ENCODE results near the gene SPACDR.
"Not testable (repeated sequence)": the region's sequence is repeated elsewhere in the genome, so short reads cannot be mapped to it uniquely, and the experiment has no call there.

Gene SPACDR

DNA sequence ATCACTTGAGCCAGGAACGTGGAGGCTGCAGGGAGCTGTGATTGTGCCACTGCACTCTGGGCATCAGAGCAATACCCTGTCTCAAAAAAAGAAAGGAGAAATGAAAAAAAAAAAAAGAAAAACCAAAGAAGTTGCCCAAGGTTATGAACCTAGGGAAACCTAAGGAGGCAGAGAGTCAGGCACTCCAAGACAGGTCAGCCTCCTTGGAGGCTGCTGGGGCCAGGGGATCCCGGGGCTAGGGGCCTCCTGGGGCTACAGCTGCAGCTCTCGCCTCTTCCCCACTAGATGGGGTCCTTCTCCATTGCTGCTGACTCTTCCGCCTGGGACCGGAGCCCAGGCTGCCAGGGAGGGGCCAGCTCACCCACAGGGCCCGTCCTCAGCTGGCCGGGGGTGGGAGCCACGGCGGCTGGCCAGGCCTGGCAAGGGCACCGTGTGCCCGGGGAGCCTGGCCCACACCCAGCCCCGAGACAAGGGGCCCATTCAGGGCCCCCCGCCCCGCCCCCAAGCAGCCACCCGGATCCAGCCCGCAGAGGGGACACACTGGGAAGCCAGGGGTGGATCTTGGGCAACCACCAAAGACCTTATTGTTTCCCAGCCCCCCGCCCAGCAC lies 1.7 kb upstream of the SPACDR start:
- no peak for DNase-seq (ENCODE audit: low read depth)

DNA sequence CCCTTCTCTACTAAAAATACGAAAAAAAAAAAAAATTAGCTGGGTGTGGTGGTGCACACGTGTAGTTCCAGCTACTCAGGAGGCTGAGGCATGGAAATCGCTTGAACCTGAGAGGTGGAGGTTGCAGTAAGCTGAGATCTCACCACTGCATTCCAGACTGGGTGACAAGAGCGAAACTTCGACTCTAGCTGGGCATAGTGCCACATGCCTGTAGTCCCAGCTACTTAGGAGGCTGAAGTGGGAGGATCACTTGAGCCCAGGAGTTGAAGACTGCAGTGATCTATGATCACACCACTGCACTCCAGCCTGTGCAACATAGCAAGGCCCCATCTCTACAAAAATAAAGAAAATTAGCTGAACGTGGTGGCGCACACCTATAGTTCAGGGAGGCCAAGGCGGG lies 1.2 kb upstream of the SPACDR start:
- DNase-seq (ENCODE audit: low read depth): no peak

DNA sequence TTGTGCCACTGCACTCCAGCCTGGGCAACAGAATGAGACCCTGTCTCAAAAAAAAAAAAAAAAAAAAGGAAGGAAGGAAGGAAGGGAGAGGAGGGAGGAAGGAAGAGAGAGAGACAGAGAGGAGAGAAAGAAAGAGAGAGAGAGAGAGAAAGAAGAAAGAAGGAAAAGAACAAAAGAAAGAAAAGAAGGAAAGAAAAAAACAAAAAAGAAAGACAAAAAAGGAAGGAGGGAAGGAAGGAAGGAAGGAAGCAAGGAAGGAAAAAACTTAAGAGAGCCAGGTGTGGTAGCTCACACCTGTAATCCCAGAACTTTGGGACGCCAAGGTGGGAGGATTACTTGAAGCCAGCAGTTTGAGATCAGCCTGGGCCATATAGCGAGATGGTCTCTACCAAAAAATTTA lies 731 bp upstream of the SPACDR start:
- DNase-seq (ENCODE audit: low read depth): no peak

DNA sequence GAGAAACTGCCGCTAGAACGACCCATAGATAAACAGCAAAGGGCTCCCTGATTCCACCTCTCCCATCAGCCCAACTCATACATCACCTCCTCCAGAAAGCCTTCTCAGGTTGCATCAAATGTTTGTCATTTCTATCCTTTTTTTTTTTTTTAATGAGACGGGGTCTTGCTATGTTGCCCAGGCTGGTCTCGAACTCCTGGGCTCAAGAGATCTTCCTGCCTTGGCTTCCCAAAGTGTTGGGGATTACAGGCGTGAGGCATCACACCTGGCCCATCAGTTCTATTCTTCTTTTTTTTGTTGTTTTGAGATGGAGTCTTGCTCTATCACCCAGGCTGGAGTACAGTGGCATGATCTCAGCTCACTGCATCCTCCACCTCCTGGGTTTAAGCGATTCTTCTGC lies 7.0 kb downstream of the SPACDR start:
- no peak for DNase-seq (ENCODE audit: low read depth)

DNA sequence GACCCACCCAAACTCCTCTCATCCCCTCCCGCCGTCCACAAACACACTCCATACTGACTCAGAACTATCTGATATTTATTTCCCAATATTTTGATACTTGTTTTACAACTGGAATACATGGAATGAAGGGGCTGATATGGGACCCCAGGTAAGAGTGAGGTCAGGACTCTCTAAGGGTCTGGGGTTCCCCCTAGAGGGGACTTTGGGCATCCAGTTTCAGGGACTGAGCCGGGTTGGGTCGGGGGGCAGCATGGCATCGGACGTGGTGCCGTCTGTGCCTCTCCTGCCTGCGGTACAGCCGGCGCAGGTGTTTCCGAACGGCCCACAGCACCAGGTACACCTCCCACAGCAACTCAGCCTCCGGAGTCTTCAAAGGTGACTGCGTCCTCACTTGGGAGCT lies 7.5 kb downstream of the SPACDR start:
- DNase-seq (ENCODE audit: low read depth): no peak

DNA sequence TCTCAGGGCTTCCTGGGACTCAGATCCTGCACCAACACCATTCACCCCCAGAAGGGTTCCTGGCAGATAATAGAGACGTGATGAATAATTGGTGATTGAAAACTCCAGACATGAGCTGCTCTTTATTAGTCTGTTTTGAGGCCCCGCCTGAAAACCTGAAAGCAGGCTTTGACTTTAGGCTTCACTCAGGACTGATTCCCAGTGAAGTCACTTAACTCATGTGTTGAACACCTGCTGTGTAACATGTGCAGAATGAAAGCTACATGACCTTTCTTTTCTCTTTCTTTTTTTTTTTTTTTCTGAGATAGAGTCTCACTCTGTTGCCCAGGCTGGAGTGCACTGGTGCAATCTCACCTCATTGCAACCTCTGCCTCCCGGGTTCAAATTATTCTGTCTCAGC lies 8.9 kb downstream of the SPACDR start:
- DNase-seq (ENCODE audit: low read depth): no peak

DNA sequence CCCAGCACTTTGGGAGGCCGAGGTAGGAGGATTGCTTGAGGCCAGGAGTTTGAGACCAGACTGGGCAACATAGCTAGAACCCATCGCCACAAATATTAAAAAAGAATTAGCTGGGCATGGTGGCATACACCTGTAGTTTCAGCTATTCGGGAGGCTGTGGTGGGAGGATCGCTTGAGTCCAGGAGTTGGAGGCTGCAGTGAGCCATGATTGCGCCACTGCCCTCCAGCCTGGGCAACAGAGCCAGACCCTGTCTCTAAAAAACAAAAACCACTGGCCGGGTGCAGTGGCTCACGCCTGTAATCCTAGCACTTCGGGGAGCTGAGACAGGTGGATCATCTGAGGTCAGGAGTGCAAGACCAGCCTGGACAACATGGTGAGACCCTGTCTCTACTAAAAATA lies 10.2 kb downstream of the SPACDR start:
- not testable (repeated sequence) for DNase-seq (ENCODE audit: low read depth)

DNA sequence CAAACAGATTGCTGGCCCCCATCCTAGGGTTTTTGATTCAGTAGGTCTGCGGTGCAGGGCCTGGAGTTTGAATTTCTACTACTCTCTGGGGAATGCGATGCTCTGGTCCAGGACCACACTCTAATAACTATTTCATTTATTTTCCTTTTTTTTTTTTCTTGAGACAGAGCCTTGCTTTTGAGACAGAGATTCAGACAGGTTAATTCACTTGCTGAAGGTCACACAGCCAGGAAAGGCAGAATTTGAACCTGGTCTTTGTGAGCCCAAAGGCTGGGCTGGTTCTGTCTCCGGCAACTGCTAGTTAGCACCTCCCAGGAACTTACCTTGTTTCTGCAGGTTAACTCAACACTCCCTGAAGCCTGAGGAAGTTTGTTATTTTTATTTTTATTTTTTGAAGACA lies 11.5 kb downstream of the SPACDR start:
- no peak for DNase-seq (ENCODE audit: low read depth)

DNA sequence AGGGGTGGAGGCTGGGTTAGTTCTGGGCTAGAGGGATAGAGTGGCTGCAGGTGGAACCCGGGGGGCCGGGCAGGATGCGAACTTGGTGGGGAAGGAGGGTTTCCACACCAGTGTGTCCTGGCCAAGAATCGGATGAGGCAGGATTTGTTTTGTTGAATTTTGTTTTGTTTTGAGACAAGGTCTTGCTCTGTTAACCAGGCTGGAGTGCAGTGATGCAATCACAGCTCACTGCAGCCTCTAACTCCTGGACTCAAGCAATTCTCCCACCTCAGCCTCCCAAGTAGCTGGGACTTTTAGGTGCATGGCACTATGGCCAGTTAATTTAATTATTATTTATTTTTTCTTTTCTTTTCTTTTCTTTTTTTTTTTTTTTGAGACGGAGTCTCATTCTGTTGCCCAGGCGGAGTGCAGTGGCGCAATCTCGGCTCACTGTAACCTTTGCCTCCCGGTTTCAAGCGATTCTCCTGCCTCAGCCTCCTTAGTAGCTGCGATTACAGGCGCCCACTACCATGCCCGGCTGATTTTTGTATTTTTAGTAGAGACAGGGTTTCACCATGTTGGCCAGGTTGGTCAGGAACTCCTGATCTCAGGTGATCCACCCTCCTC lies 14.8 kb downstream of the SPACDR start:
- DNase-seq (ENCODE audit: low read depth): no peak

DNA sequence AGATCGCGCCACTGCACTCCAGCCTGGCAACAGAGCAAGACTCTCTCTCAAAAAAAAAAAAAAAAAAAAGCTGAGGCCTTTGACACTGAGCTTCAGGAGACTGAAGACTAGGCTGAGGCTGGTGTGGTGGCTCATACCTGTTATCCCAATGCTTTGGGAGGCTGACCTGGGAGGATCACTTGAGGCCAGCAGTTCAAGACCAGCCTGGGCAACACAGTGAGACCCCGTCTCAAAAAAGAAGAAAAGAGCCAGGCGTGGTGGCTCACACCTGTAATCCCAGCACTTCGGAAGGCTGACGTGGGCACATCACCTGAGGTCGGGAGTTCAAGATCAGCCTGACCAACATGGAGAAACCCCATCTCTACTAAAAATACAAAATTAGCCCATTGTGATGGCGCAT lies 16.7 kb downstream of the SPACDR start:
- not testable (repeated sequence) for DNase-seq (ENCODE audit: low read depth)

DNA sequence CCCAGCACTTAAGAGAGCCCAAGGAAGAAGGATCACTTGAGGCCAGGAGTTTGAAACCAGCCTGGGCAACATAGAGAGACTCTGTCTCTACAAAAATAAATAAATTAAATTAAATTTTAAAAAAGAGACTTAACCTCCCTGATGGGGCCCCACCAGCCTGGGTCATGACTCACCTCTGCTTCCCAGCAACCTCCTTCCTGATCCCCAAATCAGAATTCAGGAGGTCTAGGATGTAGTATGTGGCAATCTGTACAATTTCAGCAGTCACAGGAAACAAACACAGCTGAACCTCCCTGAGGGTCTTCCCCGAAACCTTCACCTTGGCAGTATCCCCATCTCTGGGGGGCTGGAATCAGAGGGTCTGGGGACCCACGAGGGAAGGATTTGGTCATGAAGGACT lies 18.0 kb downstream of the SPACDR start:
- no peak for DNase-seq (ENCODE audit: low read depth)

DNA sequence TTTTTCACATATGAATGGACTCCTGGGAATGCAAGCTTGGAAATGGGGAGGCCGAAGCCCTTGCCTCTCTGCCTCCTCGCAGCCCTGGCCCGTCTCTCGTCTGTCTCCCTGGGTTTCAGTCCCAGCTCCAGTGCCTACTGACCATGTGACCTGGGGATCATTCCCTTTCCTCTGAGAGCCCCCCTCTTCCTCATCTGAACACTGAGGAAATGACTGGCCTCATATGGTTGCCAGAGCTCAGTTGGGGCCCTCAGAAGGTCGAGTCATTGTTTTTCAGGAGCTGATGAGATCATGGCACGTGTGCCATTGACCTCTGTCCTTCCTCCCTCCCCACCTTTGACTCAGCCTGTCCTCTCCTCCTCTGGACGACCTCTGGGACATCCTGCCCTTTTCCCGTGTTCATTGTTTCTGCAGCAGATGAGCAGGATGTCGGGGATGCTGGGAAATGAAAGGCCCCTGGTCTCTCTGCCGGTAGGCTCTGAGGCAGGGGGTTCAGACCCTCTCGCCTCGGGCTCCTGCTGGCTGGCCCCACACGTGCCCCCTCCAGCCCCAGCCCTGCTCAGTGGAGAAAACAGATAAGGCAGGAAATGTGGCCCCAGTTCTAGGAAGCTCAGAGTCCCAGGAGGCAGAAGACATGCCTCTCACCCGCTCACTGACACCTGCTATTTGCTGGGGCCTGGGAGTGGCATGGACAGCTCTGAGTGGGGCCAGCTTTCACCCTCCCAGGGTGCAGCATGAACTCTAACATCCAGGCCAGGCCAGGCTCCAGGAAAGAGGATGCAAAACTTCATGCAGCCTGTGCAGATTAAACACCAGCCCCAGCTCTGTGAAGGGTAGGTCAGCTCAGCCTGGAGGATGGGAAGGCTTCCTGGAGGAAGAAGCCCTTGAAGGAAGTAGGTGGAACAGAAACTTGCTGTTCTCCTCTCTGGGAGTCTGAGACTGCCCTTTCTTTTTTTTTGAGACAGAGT lies 19.5 kb downstream of the SPACDR start:
- DNase-seq (ENCODE audit: low read depth): no peak

DNA sequence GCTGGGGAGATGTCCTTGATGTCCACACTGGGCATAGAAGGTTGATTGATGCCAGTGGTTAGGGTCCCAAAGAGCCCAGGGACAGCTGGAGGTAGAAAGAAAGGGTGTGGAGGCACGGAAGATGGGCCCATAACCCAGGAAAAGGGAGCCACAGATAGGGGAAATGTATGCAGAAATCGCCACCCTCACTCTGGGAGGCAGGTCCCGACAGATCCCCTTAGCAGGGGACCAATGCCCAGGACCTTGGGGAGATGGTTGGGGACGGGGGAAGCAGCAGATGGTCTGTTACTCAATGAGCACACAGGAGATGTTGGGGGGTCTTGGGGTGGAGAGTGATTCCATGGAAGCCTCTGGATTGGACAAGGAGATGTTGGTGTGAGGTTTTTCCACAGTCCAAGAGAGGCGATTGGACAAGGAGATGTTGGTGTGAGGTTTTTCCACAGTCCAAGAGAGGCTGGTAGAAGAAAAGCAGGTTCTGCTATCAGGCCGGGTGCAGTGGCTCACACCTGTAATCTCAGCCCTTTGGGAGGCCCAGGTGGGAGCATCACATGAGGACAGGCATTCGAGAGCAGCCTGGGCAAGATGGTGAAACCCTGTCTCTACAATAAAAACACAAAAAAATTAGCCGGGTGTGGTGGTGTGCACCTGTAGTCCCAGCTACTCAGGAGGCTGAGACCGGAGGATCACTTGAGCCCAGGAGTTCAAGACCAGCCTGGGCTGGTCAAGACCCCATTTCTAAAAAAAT lies 20.8 kb downstream of the SPACDR start:
- no peak for DNase-seq (ENCODE audit: low read depth)

DNA sequence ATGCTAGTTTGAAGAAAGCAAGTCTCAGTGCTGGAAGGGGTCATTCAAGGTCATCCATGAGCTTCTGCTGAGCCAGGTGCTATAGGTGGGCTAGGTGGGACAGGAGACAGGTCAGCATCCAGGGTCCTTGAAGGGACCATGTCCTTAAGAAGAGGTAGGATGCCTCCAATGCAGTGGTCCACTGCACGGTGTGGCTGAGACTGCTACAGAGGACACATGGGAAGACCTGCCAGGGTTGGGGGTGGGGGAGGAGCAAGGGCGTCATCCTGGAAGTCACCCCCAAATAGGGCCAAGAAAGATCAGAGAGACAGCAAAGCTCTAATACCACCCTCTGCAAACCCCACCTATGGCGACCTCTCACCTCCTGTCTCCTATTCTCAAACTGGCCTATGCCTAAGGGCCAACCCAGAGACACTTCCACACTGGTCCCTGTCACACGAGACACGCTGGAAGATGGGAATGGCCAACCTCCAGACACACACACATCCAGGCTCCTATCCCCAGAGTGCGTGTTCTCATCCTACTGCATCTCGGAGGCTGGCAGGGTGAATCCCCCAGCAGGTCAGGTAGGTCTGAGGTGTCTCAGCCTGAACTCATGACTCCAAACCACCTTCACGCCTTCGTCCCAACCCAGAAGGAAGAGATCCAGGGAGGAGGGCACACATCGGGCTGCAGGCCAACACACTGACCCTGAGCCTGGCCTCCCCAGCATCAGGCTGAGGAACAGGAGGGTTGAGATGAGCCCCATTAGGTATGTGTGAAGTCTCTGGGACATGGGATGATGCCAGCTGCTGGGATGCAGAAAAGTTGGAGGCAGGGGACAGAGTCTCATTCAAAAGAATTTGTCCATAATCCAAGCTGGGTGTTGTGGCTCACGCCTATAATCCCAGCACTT lies 22.2 kb downstream of the SPACDR start:
- no peak for DNase-seq (ENCODE audit: low read depth)

DNA sequence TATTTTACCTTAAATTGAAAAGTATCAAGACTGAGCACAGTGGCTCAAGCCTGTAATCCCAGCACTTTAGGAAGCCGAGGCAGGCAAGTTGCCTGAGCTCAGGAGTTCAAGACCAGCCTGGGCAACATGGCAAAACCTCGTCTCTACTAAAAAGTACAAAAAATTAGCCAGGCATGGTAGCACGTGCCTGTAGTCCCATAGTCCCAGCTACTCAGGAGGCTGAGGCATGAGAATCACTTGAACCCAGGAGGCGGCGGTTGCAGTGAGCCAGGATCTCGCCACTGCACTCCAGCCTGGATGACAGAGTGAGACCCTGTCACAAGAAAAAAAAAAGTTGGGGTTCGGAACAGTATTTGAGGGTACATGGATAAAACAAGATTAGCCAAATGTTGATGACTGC lies 24.8 kb downstream of the SPACDR start:
- DNase-seq (ENCODE audit: low read depth): not testable (repeated sequence)

DNA sequence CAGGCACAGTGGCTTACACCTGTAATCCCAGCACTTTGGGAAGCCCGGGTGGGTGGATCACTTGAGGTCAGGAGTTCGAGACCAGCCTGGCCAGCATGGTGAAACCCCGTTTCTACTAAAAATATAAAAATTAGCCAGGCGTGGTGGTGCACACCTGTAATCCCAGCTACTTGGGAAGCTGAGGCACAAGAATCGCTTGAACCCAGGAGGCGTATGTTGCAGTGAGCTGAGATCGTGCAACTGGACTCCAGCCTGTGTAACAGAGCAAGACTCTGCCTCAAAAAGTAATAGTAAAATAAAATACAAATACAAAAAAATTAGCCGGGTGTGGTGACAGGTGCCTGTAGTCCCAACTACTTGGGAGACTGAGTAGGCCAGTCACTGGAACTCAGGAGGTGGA lies 25.3 kb downstream of the SPACDR start:
- not testable (repeated sequence) for DNase-seq (ENCODE audit: low read depth)

DNA sequence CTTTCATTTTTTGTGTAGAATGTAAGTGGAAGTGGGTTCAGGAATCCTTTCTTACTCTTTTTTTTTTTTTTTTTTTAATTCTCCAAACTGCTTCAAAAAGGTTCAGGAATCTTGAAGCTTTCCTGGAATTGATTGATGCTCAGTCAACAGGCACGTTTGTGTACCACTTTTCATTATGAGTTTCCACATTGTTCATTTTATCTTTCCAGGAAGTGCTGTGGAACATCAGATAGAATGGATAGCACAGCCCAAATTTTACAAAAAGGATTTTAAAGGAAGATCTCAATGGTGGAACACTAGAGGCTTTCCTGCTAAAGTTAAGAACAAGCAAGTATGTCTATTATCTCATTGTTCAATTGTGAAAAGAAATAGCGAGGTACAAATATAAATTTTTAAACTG lies 25.9 kb downstream of the SPACDR start:
- no peak for DNase-seq (ENCODE audit: low read depth)

DNA sequence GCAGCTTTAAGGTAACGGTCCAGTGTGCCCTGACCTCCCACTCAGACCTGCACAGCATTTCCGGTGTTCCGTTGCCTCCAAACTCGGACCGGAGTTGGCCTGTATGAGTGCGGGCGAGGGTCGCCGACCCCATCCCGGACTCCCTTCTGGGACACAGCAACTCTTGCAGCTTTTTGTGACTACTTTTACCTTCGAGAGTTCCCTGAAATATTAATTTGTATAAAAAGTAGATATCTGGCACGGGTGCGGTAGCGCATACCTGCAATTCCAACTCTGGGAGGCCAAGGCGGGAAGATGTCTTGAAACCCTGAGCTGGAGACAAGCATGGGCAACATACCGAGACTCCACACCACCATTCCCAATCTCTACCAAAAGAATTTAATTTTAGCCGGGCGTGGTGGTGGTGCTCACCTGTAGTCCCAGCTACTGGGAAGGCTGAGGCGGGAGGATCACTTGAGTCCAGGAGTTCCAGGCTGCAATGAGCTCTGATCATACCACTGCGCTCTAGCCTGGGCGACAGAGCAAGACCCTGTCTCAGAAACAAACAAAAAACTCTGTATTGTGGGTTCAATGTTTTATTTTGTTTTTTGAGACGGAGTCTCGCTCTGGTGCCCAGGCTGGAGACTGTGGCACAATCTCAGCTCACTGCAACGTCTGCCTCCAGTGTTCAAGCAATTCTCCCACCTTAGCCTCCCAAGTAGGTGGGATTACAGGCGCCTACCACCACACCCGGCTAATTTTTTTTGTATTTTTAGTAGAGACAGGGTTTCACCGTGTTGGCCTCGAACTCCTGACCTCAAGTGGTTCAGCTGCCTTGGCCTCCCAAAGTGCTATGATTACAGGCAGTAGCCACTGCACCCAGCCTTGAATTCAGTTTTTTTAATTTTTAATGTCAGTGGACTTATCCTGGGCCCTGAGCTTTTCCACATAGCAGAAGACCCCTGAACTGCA lies 26.6 kb downstream of the SPACDR start:
- no peak for DNase-seq (ENCODE audit: low read depth)

DNA sequence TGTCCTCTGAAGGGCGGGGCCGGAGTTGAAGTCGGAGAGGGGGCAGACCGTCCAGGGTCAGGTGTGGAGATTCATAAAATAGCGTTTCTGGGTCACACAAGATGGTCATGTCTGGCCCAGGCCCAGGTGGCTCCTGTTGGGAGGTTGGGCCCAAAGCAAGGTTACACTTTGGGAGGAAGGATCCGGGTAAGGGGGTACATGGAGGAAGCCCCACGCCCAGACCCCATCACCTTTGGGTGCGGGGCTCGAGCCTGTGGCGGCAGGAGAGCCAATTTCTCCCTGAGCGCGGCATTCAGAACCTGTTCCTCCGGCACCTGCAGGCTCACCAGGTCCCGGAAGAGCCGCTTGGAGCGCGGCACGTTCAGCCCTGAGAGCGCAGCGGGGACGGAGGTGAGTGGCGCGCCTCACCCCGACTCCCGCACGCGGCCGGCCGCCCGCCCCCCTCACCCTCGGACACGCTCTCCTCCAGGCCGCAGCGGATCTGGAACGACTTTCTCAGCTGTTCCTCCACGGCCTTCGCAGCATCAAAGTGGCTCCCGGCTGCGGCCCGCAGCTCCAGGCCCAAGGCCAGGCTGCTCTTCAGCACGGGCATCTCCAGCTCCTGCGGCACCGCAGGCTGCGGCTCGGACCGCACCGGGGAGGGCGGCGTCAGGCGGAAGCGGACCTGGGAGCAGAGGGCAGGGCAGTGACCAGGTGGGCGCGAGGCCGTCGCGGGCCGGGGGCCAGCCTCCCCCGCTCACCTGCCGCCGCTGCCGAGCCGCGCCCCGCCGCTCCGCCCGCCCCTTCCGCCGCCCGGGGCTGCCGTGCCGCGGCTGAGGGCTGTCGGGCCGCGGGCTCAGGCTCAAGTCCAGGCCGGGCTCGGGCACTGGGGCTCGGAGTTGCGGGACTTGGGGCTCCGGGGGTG lies 28.4 kb downstream of the SPACDR start:
- peak; percentile 33 for DNase-seq (ENCODE audit: low read depth)
